ENCODE data around the gene GALK1.

- TF ChIP-seq CTCF (conservative IDR thresholded peaks at IDR 0.05 in 1 of 2, IDR thresholded peaks at IDR 0.05 in 1 of 2; ENCODE audit: extremely low read depth in 1 of 2, insufficient read depth in 1 of 2, low read depth in 1 of 2, low read length in 2 of 2) (no peak), EZH2 (IDR thresholded peaks at IDR 0.05; ENCODE audit: borderline replicate concordance, low read length) (no peak)
Observed at GRCh38 chr17:75764417-75764710, 628 bp downstream of the GALK1 start.
